Activated CD4-positive, alpha-beta memory T cell treated with anti-CD3 and anti-CD28 coated beads, Interleukin-2, amount 10 ng/mL, durations not matched to agents 7 days and 5 days (primary cell): ENCODE data around the gene CTIF. TPM values are rescaled to one million over a fixed set of nuclear protein-coding genes. Genes with fewer than 3 reads are reported as not detected.

ENCODE experiments used
- CTCF ChIA-PET: fragments of 350-600 bp; sonication (Branson Sonifier 250); formaldehyde crosslinking; loops from one replicate; lab custom pipeline; 2021; ENCODE audit warnings: antibody characterized with exemption, inconsistent platforms; lab: Charles Lee
- POLR2A ChIA-PET: fragments of 350-600 bp; sonication (Branson Sonifier 250); formaldehyde crosslinking; loops from one replicate; lab custom pipeline; 2021; ENCODE audit warnings: antibody characterized with exemption; lab: Charles Lee
- DNase-seq: peaks from one replicate; pipeline ENCODE4 v3.0.0-alpha.2; 2020
- H3K27ac Mint-ChIP-seq: one replicate; pipeline ENCODE4 v1.8.0; 2021; ENCODE audit warnings: mild to moderate bottlenecking, mixed read lengths
- H3K27me3 Mint-ChIP-seq: one replicate; pipeline ENCODE4 v1.8.0; 2021; ENCODE audit warnings: mixed read lengths
- H3K36me3 Mint-ChIP-seq: one replicate; pipeline ENCODE4 v1.8.0; 2021; ENCODE audit warnings: low read depth, mixed read lengths
- H3K4me1 Mint-ChIP-seq: one replicate; pipeline ENCODE4 v1.8.0; 2021; ENCODE audit warnings: mixed read lengths
- H3K4me3 Mint-ChIP-seq: one replicate; pipeline ENCODE4 v1.8.0; 2021; ENCODE audit warnings: mild to moderate bottlenecking, mixed read lengths
- H3K9me3 Mint-ChIP-seq: one replicate; pipeline ENCODE4 v1.8.0; 2021; ENCODE audit warnings: mixed read lengths
- total RNA-seq, 2 experiments: library from RNA; stranded (reverse); gene quantifications; one replicate each; pipeline ENCODE4 v1.2.3, GENCODE V29; 2021

The CTIF gene
- total RNA-seq, 2 experiments from 2014 or later, result 4.9 to 5.1 TPM

- H3K27me3 Mint-ChIP-seq, result no peaks in the 10 kb centered on the region
- ChIA-PET POLR2A (no interaction called here), CTCF (interaction anchor here (0.6 to 2.1 kb wide), 3 partner anchors 9 to 189 kb away, joined by 3 to 17 read pairs (median 4); no protein-coding TSS in a partner anchor)
- no peak overlapping the region for H3K27ac Mint-ChIP-seq
- no peaks in the 10 kb centered on the region for H3K36me3 Mint-ChIP-seq
- no peaks in the 10 kb centered on the region for H3K4me1 Mint-ChIP-seq
- peak; percentile 57 for DNase-seq
- H3K9me3 Mint-ChIP-seq, result no peaks in the 10 kb centered on the region
- H3K4me3 Mint-ChIP-seq, result no peak overlapping the region
Measured at GRCh38 chr18:48663931-48664847, 125.4 kb downstream of the CTIF start.

DNA sequence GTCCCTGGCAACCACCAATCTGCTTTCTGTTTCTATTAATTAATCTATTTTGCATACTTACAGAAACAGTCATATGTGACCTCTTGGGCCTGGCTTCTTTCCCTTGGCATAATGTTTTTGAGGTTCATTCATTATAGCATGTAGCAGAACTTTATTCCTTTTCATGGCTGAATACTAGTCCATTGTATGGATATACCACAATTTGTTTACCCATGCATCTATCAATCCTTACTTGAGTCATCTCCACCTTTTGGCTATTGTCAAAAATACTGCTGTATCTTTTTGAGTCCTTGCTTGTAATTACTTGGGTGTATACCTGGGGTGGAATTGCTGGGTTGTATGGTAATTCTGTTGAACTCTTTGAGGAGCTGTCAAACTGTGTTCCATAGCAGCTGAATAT, 126.8 kb downstream of the CTIF start:
- DNase-seq, result no peak

DNA sequence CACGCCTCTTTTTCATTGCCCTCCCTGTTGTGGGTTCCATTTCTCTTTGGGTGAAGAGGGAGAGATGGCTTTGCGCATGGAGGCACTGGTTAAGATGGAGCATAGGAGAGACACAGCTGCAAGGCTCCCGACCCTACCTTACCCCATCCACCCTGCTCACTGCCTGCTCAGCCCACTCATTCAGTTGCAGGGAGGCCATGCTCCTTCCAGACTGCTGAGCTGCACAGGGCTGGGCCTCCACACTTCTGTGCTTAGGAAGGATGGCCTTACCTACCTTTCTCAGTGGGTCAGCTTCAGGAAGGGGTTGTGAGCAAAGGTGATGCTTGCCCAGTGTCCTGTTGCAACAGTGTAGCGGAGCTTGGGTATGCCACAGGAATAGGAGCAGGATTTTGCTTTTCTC, 127.8 kb downstream of the CTIF start:
- H3K27ac Mint-ChIP-seq, result no peak overlapping the region
- POLR2A ChIA-PET, result no interaction called here
- H3K36me3 Mint-ChIP-seq, result no peaks in the 10 kb centered on the region
- no peak overlapping the region for H3K4me3 Mint-ChIP-seq
- H3K4me1 Mint-ChIP-seq, result no peaks in the 10 kb centered on the region
- H3K9me3 Mint-ChIP-seq, result peaks cover 5% of the 10 kb centered on the region
- DNase-seq, result no peak
- no peaks in the 10 kb centered on the region for H3K27me3 Mint-ChIP-seq
- CTCF ChIA-PET, result no interaction called here

More for the DNA sequence above, 126.8 kb downstream of the CTIF start:
- ChIA-PET POLR2A (no interaction called here), CTCF (interaction anchor here (2.1 kb wide), 1 partner anchor 191 kb away, joined by 17 read pairs; no protein-coding TSS in a partner anchor)
- Mint-ChIP-seq H3K9me3 (no peaks in the 10 kb centered on the region), H3K27me3 (no peaks in the 10 kb centered on the region), H3K4me1 (no peaks in the 10 kb centered on the region), H3K4me3 (no peak overlapping the region), H3K27ac (no peak overlapping the region), H3K36me3 (no peaks in the 10 kb centered on the region)

DNA sequence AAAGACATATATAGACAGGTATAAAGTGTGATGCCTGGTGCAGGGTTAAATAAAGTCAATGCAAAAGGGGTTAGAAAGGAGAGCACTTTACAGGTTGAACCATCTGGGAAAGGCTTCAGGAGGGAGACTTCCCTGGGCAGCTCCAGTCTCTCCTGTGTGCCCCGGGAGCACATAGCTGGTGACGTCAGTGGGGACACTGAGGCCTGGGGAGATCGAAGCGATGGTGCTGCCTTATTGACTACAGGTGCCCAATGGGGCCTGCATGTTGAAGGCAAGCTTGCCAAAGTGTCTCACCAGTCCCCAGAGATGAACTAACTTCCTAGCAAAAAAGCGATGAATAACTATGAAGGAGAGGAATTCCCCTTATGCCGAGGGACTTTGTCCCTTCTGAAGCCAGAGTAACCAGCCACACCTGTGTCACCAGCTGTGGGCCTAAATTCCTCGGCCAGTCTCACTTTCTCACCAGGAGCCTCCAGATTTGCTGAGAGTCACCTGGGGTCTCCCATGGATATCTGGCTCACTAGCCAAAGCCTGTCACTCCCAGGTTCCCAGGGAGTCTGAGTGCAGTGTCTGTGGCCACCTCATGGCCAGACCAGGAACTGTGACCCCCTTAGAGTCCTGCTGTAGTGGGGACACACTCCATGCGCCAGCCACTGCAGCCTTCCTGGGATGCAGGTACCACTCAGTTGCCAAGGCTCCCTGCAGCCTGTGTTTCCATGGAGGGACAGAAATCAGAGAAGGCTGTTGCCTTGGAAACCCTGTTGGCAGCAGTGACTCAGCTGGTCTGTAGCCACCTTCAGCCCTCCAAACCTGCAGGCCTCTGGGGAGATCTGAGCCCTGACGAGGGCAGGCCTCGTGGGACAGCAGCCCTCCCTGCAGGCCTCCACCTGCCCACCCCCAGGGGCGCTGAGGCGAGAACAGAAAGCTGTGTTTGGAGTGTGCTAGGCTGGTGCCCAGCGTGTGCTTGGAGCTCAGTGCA, 128.7 kb downstream of the CTIF start:
- Mint-ChIP-seq H3K27ac (no peak overlapping the region), H3K9me3 (peaks cover 6% of the 10 kb centered on the region), H3K36me3 (no peaks in the 10 kb centered on the region), H3K4me3 (no peak overlapping the region), H3K27me3 (no peaks in the 10 kb centered on the region), H3K4me1 (no peaks in the 10 kb centered on the region)
- POLR2A ChIA-PET, result no interaction called here
- CTCF ChIA-PET, result interaction anchor here (0.6 kb wide), 1 partner anchor 747 kb away, joined by 3 read pairs; no protein-coding TSS in a partner anchor
- no peak for DNase-seq

- no peaks in the 10 kb centered on the region for H3K4me1 Mint-ChIP-seq
- ChIA-PET CTCF (interaction anchor here (0.8 kb wide), 1 partner anchor 193 kb away, joined by 3 read pairs; no protein-coding TSS in a partner anchor), POLR2A (no interaction called here)
- no peaks in the 10 kb centered on the region for H3K36me3 Mint-ChIP-seq
- H3K4me3 Mint-ChIP-seq, result no peak overlapping the region
- H3K27me3 Mint-ChIP-seq, result no peaks in the 10 kb centered on the region
- DNase-seq, result no peak
- peaks cover 6% of the 10 kb centered on the region for H3K9me3 Mint-ChIP-seq
- no peak overlapping the region for H3K27ac Mint-ChIP-seq
Measured at GRCh38 chr18:48668466-48669179, 129.8 kb downstream of the CTIF start.

DNA sequence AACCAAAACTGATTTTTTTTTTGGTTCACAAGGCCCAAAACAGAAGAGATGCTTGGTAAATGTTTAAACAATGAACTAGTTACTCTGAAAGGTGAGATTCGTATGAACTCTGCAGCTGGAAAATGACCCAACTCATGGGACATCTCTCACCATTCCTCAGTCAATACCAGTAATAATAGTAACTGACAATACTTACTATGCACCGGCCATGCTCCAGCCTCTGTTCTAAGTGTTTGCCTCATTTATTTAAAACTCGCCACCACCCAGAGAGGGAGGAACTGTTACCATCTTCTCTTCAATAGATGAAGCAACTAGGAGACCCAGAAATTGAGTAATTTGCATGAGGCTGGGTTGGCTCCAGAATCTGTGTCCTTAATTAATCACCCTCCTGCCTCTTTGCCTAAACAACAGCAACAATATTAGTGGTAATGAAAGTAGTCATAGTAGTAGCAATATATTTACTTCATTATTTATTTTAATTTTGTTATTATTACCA, 130.4 kb downstream of the CTIF start:
- CTCF ChIA-PET, result interaction anchor here (0.8 kb wide), 1 partner anchor 194 kb away, joined by 3 read pairs; no protein-coding TSS in a partner anchor

DNA sequence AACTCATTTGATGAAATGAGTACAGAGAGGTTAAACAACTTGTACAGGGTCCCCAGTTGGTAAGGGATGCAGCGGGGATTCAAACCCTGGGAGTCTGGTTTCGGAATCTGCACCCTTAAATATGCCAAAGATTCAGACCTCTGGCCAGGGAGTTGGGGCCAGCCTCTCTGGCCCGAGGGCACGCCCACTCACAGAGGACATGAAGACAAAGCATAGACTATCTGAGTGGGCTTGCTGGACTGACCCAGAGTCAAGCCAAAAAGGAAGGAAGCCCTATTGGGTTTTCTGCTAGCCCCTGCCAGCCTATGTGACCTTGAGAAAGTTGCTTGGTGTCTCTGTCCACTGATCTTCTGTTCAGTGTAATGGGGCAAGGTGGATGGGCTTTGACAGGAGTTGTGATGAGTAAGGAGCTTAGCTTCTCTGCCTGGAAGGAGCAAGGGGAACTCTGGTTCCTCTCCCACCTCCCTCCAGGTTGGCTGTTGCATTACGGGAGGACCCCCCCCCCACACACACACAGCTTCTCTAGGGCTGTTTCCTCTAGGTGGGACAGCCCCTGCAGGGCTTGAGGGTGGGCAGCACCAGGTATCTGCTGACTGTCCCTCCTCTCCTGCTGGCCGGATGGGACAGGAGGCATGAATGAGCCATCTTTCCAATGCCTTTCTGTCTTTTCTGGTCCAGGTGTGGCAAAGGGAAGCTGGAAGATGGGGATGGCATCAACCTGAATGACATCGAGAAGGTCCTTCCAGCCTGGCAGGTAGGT, 131.3 kb downstream of the CTIF start:
- ChIA-PET CTCF (no interaction called here), POLR2A (no interaction called here)
- no peak for DNase-seq
- Mint-ChIP-seq H3K4me3 (no peak overlapping the region), H3K9me3 (peaks cover 6% of the 10 kb centered on the region), H3K36me3 (no peaks in the 10 kb centered on the region), H3K4me1 (no peaks in the 10 kb centered on the region), H3K27ac (no peak overlapping the region), H3K27me3 (no peaks in the 10 kb centered on the region)

More for the DNA sequence above, 130.4 kb downstream of the CTIF start:
- no peak overlapping the region for H3K4me3 Mint-ChIP-seq
- POLR2A ChIA-PET, result no interaction called here
- no peaks in the 10 kb centered on the region for H3K36me3 Mint-ChIP-seq
- no peak for DNase-seq
- no peaks in the 10 kb centered on the region for H3K4me1 Mint-ChIP-seq
- no peaks in the 10 kb centered on the region for H3K27me3 Mint-ChIP-seq
- no peak overlapping the region for H3K27ac Mint-ChIP-seq
- H3K9me3 Mint-ChIP-seq, result peaks cover 6% of the 10 kb centered on the region

DNA sequence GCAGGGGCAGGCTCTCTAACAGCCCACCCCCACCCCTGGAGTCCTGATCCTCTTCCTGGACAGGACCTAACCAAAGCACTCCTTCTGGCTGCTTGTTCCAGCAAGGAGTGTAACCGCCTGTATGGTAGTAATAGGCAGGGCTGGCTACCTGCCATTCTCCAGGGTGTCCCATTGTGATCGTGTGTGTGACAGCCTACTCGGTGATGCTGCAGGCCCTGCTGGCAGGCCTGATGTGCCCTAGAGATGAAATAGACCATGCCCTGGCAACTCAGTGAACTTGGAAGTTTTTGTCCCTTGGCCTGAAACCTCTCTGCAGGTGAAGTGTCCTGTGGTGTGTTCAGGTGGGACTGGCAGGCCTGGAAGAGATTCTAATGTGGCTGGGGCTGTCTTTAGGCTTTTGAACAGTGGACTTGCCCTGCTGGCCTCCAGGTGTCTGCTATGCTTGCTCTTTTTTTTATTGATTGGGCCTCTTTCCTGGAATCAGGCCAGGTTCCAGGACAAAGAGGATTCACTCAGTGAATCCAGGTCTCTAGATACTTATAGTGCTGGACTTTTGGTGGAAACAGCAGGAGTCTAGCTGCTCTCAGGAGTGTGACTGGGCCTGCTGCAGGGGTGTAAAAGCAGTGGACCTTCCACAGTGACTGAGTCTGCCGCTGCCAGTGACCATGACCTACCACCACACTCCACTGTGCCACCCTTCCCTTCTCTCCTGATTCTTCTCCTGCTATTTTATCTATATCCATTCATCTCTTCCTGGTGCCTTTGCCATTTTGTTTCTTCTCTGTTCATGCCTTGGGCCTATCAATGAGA, 132.1 kb downstream of the CTIF start:
- DNase-seq, result no peak
- H3K27ac Mint-ChIP-seq, result no peak overlapping the region
- POLR2A ChIA-PET, result no interaction called here
- no peak overlapping the region for H3K4me3 Mint-ChIP-seq
- no peaks in the 10 kb centered on the region for H3K36me3 Mint-ChIP-seq
- H3K9me3 Mint-ChIP-seq, result peaks cover 6% of the 10 kb centered on the region
- H3K27me3 Mint-ChIP-seq, result no peaks in the 10 kb centered on the region
- H3K4me1 Mint-ChIP-seq, result peaks cover 3% of the 10 kb centered on the region
- CTCF ChIA-PET, result no interaction called here

DNA sequence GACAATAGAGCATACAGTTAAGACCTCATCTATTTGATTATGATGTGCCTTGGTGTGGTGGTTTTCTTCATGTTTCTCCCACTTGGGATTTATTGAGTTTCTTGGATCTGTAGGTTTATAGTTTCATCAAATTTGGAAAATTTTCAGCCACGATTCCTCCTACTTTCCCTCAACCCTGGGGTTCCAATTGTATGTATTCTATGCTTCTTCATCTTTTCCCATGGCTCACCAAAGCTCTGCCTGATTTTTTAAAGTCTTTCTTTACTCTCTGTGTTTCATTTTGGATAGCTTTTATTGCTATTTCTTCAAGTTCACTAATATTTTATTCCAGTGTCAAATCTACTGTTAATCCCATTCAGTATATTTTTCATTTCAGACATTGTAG, 132.7 kb downstream of the CTIF start:
- Mint-ChIP-seq H3K4me3 (no peak overlapping the region), H3K27me3 (no peaks in the 10 kb centered on the region), H3K27ac (no peak overlapping the region), H3K4me1 (peaks cover 3% of the 10 kb centered on the region), H3K9me3 (peaks cover 6% of the 10 kb centered on the region), H3K36me3 (no peaks in the 10 kb centered on the region)
- CTCF ChIA-PET, result no interaction called here
- no peak for DNase-seq
- POLR2A ChIA-PET, result no interaction called here

- ChIA-PET POLR2A (no interaction called here), CTCF (interaction anchor here (0.8 to 1.8 kb wide), 3 partner anchors 197 to 742 kb away, joined by 3 to 8 read pairs (median 3); no protein-coding TSS in a partner anchor)
- Mint-ChIP-seq H3K4me1 (peaks cover 3% of the 10 kb centered on the region), H3K27me3 (no peaks in the 10 kb centered on the region), H3K36me3 (no peaks in the 10 kb centered on the region), H3K9me3 (peaks cover 6% of the 10 kb centered on the region), H3K27ac (no peak overlapping the region), H3K4me3 (no peak overlapping the region)
- DNase-seq, result no peak
Measured at GRCh38 chr18:48672671-48673340, 134.0 kb downstream of the CTIF start.

DNA sequence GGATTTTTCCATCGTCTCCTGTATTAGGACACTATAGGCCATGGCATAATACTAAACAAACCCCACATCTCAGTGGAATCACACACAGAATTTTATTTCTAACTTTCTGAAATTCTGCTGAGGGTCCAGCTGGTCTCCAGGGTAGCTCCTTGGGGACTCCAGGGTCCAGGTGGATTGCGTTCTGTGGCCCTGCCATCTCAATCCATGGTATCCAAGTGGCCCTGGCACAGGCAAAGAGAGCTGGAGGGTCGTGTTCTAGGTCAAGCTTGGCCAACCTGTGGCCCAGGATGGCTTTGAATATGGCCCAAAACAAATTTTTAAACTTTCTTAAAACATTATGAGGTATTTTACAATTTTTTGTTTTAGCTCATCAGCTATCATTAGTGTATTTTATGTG, 134.6 kb downstream of the CTIF start:
- Mint-ChIP-seq H3K27ac (no peak overlapping the region), H3K36me3 (no peaks in the 10 kb centered on the region), H3K9me3 (peaks cover 6% of the 10 kb centered on the region), H3K4me1 (peaks cover 3% of the 10 kb centered on the region), H3K4me3 (no peak overlapping the region), H3K27me3 (no peaks in the 10 kb centered on the region)
- ChIA-PET CTCF (interaction anchor here (0.8 to 1.8 kb wide), 9 partner anchors 10 to 846 kb away, joined by 3 to 8 read pairs (median 3); no protein-coding TSS in a partner anchor), POLR2A (no interaction called here)
- DNase-seq, result no peak
